ENCODE measurements around the gene ULK4. TPM values are rescaled to one million over a fixed set of nuclear protein-coding genes. Genes with fewer than 3 reads are reported as not detected.

Gene ULK4
- total RNA-seq, 1 experiment from 2014 or later, result 8.7 TPM

DNA sequence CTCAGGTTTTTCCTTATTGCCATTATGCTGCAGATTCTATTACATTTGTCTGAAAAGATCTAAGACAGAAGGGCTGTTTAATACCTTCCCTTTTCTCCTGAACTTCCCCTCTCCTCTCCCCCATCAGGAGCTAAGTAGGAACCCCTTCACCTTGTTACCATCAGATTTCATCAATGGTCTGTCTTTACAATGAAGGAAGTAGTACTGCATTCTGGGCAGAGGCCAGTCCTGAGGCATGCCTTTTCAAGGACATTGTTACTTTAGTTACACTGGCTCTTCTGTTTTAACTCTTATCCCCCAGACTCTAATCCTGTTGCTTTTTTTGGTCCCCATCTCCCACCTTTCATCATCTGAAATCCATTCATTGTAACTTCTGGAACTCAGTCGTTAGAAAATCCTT is 754.5 kb downstream of the ULK4 start:
- Histone ChIP-seq H3K4me3 (no peak overlapping the region), H2AFZ (no peak overlapping the region), H3K4me2 (no peak overlapping the region), H4K20me1 (ENCODE audit: insufficient read depth) (peaks cover 98% of the 10 kb centered on the region), H3K9me2 (ENCODE audit: insufficient read depth) (no peaks in the 10 kb centered on the region), H3K79me2 (ENCODE audit: low read depth) (peaks cover 100% of the 10 kb centered on the region), H3K9me3 (ENCODE audit: insufficient read depth, low read depth) (no peaks in the 10 kb centered on the region), H3K27me3 (ENCODE audit: insufficient read depth, low read depth) (no peaks in the 10 kb centered on the region), H3K27ac (no peak overlapping the region), H3F3A (ENCODE audit: insufficient read depth, low read depth) (0 out of 2 replicates have a peak, but pooled peaks cover 1% of the 10 kb centered on the region), H3K36me3 (ENCODE audit: low read depth) (peaks cover 30% of the 10 kb centered on the region), H3K4me1 (replicated peaks; ENCODE audit: insufficient read depth) (peaks cover 18% of the 10 kb centered on the region)
- no peak for DNase-seq
- POLR2A ChIA-PET (ENCODE audit: unreplicated experiment), result interaction anchor here (0.6 kb wide), 1 partner anchor 9 kb away, joined by 4 read pairs; no protein-coding TSS in a partner anchor
- no TSS peak for BruUV-seq (replicated peaks)
- TF ChIP-seq EZH2 (IDR thresholded peaks at IDR 0.05; ENCODE audit: low read depth), result no peak
- TF ChIP-seq CTCF (conservative IDR thresholded peaks at IDR 0.05), result no peak
- CTCF ChIA-PET, result no interaction called here
- intact Hi-C loops (cut with micrococcal nuclease; ENCODE audit: unreplicated experiment), result loop anchor here (10.0 kb wide), 1 partner anchor 877 kb away; no protein-coding TSS in a partner anchor

DNA sequence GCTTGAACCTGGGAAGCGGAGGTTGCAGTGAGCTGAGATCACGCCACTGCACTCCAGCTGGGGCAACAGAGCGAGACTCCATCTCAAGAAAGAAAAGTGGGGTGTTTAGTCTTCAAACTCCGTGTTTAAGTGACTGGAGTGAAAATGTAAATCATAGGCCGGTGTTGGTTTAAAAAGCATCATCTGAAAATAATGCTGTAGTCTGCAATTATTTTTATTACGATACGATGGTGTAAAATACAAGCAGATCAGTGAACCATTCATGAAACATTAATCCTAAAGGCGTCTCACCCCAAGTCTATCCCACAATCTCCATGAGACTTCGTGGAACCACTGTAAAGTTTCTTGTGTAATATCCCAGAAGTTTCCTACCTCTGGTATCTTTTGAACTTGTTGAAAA is 756.3 kb downstream of the ULK4 start:
- CTCF ChIA-PET, result no interaction called here

GRCh38 chr3:41204369-41204768 is 757.5 kb downstream of the ULK4 start:
- Histone ChIP-seq H3K27ac (no peak overlapping the region), H2AFZ (no peak overlapping the region), H3K79me2 (ENCODE audit: low read depth) (peaks cover 98% of the 10 kb centered on the region), H3K36me3 (ENCODE audit: low read depth) (peaks cover 12% of the 10 kb centered on the region), H3K27me3 (ENCODE audit: insufficient read depth, low read depth) (no peaks in the 10 kb centered on the region), H4K20me1 (ENCODE audit: insufficient read depth) (peaks cover 94% of the 10 kb centered on the region), H3K4me2 (peak overlapping the region; percentile 30; the same call in 1 of the 2 replicates), H3K9me2 (ENCODE audit: insufficient read depth) (no peaks in the 10 kb centered on the region), H3F3A (ENCODE audit: insufficient read depth, low read depth) (no peaks in the 10 kb centered on the region), H3K9me3 (ENCODE audit: insufficient read depth, low read depth) (no peaks in the 10 kb centered on the region), H3K4me3 (no peak overlapping the region), H3K4me1 (replicated peaks; ENCODE audit: insufficient read depth) (peaks cover 31% of the 10 kb centered on the region)
- POLR2A ChIA-PET (ENCODE audit: unreplicated experiment), result no interaction called here
- TF ChIP-seq CTCF (conservative IDR thresholded peaks at IDR 0.05), result no peak
- TF ChIP-seq EZH2 (IDR thresholded peaks at IDR 0.05; ENCODE audit: low read depth), result no peak
- no TSS peak for BruUV-seq (replicated peaks)
- intact Hi-C loops (cut with micrococcal nuclease; ENCODE audit: unreplicated experiment), result loop anchor here (10.0 kb wide), 1 partner anchor 880 kb away; no protein-coding TSS in a partner anchor
- DNase-seq, result no peak
- CTCF ChIA-PET, result no interaction called here

More for the DNA sequence above, 756.3 kb downstream of the ULK4 start:
- POLR2A ChIA-PET (ENCODE audit: unreplicated experiment), result no interaction called here
- no peak for DNase-seq
- Histone ChIP-seq H2AFZ (no peak overlapping the region), H3K4me3 (no peak overlapping the region), H3K36me3 (ENCODE audit: low read depth) (peaks cover 16% of the 10 kb centered on the region), H3F3A (ENCODE audit: insufficient read depth, low read depth) (no peaks in the 10 kb centered on the region), H3K4me1 (replicated peaks; ENCODE audit: insufficient read depth) (peaks cover 31% of the 10 kb centered on the region), H3K27me3 (ENCODE audit: insufficient read depth, low read depth) (no peaks in the 10 kb centered on the region), H4K20me1 (ENCODE audit: insufficient read depth) (peaks cover 98% of the 10 kb centered on the region), H3K27ac (no peak overlapping the region), H3K4me2 (no peak overlapping the region), H3K79me2 (ENCODE audit: low read depth) (peaks cover 100% of the 10 kb centered on the region), H3K9me2 (ENCODE audit: insufficient read depth) (no peaks in the 10 kb centered on the region), H3K9me3 (ENCODE audit: insufficient read depth, low read depth) (no peaks in the 10 kb centered on the region)
- intact Hi-C loops (cut with micrococcal nuclease; ENCODE audit: unreplicated experiment), result loop anchor here (10.0 kb wide), 1 partner anchor 879 kb away; no protein-coding TSS in a partner anchor
- no peak for TF ChIP-seq CTCF (conservative IDR thresholded peaks at IDR 0.05)
- TF ChIP-seq EZH2 (IDR thresholded peaks at IDR 0.05; ENCODE audit: low read depth), result no peak
- no TSS peak for BruUV-seq (replicated peaks)
